Suprapubic skin (tissue), 4 donors: Measurements from ENCODE around the gene SURF1.

ENCODE experiments used
- EP300 ChIP-seq: sonication (generic); formaldehyde crosslinking; IDR thresholded peaks from one replicate; pipeline ENCODE4 v1.6.1; 2017; ENCODE audit warnings: antibody characterized with exemption
- POLR2A ChIP-seq, 2 donors: fragments of 450-650 bp; IDR thresholded peaks; one replicate each; pipeline ENCODE4 v1.6.1; 2017; ENCODE audit warnings: antibody characterized with exemption in 2 of 2, mild to moderate bottlenecking in 2 of 2, moderate library complexity in 2 of 2
- POLR2AphosphoS5 ChIP-seq, 3 donors: sonication (generic); formaldehyde crosslinking; IDR thresholded peaks; one replicate each; pipeline ENCODE4 v1.6.1; 2017; ENCODE audit warnings: antibody characterized with exemption in 3 of 3
- TF ChIP-seq, protein P1 (sequence below), 2 donors: fragments of 200-600 bp in 1 of 2; fragments of 450-650 bp in 1 of 2; sonication (generic) in 1 of 2; IDR thresholded peaks; one replicate each; pipeline ENCODE4 v1.5.1; 2016 to 2019; ENCODE audit warnings: antibody characterized with exemption in 2 of 2, mild to moderate bottlenecking in 1 of 2, moderate library complexity in 1 of 2

DNA sequence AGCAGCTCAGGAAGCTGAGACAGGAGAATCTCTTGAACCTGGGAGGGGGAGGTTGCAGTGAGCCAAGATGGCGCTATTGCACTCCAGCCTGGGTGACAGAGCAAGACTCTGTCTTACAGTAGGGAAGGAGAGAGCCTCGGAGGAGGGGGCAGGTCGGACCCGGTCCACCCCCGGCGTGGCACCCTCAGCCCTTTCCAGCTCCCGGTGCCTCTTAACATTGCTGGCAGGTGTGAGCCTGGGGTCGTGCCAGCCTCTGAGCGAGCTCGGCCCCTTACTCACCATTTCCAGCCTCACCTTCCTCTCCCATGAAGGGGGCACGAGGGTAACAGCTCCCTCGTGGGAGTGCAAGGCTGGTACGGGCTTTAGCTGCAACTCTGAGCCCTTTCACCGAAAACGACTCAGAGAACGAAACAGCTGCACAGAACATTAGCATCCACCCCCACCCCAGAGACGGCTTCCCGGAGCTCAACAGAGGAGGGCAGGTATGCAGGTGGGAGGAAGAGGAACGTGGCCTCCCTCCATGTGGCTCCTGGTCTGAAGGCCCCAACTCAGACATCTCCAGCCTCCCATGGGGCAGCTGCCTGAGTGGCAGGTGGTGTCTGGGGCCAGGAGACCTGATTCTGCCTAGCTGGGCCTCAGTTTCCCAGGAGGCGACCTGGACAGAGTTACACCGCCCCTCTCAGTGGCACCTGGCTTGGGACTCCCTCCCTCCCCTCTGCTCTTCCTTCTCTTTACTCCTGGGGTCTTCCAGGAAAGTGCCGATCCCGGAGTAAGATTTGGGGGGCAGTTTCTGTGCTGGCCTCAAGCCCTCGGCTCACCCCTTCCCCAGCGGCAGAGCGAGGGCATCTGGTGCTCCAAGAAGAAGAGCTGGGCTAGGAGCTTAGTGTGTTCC is 52.8 kb downstream of the SURF1 start:
- TF ChIP-seq, protein P1, sequence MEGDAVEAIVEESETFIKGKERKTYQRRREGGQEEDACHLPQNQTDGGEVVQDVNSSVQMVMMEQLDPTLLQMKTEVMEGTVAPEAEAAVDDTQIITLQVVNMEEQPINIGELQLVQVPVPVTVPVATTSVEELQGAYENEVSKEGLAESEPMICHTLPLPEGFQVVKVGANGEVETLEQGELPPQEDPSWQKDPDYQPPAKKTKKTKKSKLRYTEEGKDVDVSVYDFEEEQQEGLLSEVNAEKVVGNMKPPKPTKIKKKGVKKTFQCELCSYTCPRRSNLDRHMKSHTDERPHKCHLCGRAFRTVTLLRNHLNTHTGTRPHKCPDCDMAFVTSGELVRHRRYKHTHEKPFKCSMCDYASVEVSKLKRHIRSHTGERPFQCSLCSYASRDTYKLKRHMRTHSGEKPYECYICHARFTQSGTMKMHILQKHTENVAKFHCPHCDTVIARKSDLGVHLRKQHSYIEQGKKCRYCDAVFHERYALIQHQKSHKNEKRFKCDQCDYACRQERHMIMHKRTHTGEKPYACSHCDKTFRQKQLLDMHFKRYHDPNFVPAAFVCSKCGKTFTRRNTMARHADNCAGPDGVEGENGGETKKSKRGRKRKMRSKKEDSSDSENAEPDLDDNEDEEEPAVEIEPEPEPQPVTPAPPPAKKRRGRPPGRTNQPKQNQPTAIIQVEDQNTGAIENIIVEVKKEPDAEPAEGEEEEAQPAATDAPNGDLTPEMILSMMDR (IDR thresholded peaks at IDR 0.05), result no peak
- TF ChIP-seq POLR2A (IDR thresholded peaks at IDR 0.05), result no peak
- TF ChIP-seq POLR2AphosphoS5 (IDR thresholded peaks at IDR 0.05), result no peak
- no peak for TF ChIP-seq EP300
